HFFc6 (cell line): ENCODE measurements around the gene UFD1. TPM values are rescaled to one million over a fixed set of nuclear protein-coding genes. Genes with fewer than 3 reads are reported as not detected.

Source experiments
- DNase-seq: peaks from one replicate; pipeline ENCODE4 v3.0.0-alpha.2; 2018
- H3K27ac Mint-ChIP-seq: 2 replicates; pipeline ENCODE4 v1.8.0; 2020; ENCODE audit warnings: mild to moderate bottlenecking, mixed read lengths
- H3K27me3 Mint-ChIP-seq: 2 replicates; pipeline ENCODE4 v1.8.0; 2021; ENCODE audit warnings: mild to moderate bottlenecking, moderate library complexity, mixed read lengths; ENCODE audit not compliant: insufficient read depth
- H3K36me3 Mint-ChIP-seq: 2 replicates; pipeline ENCODE4 v1.8.0; 2021; ENCODE audit warnings: low read depth, mixed read lengths
- H3K4me1 Mint-ChIP-seq: 2 replicates; pipeline ENCODE4 v1.8.0; 2020; ENCODE audit warnings: low read depth, mixed read lengths
- H3K4me3 Mint-ChIP-seq: 2 replicates; pipeline ENCODE4 v1.8.0; 2020; ENCODE audit warnings: mild to moderate bottlenecking, moderate library complexity, mixed read lengths
- H3K9me3 Mint-ChIP-seq: 2 replicates; pipeline ENCODE4 v1.8.0; 2020; ENCODE audit warnings: mild to moderate bottlenecking, mixed read lengths
- CTCF ChIP-seq: fragments of 200-600 bp; sonication (generic); IDR thresholded peaks from 2 replicates; pipeline ENCODE4 v1.5.0; 2021; ENCODE audit warnings: antibody characterized with exemption, mild to moderate bottlenecking
- total RNA-seq, 6 experiments: library from RNA; stranded (reverse); fragmentation: NEBNext Ultra II Directional; extraction: Animal tissue kit (Norgen Biotek cat#: 25700); gene quantifications; 2 replicates in 1 of 6; 3 replicates in 5 of 6; pipeline ENCODE4 v1.2.3, GENCODE V29; 2021

The UFD1 gene
- total RNA-seq, 6 experiments from 2014 or later, result 94.9 to 134 (median 113) TPM

GRCh38 chr22:19498154-19498865 is 19.3 kb upstream of the UFD1 start:
- Mint-ChIP-seq H3K4me1 (peaks cover 15% of the 10 kb centered on the region), H3K36me3 (peaks cover 4% of the 10 kb centered on the region), H3K9me3 (no peaks in the 10 kb centered on the region), H3K4me3 (no peak overlapping the region), H3K27me3 (no peaks in the 10 kb centered on the region; the same call in 1 of the 2 replicates), H3K27ac (no peak overlapping the region)
- DNase-seq, result no peak
- TF ChIP-seq CTCF, result no peak

- peak overlapping the region; percentile 94 for H3K27ac Mint-ChIP-seq
- H3K4me3 Mint-ChIP-seq, result no peak overlapping the region
- H3K27me3 Mint-ChIP-seq, result no peaks in the 10 kb centered on the region; the same call in 1 of the 2 replicates
- H3K36me3 Mint-ChIP-seq, result peaks cover 4% of the 10 kb centered on the region
- DNase-seq, result peak; percentile 87
- no peaks in the 10 kb centered on the region for H3K9me3 Mint-ChIP-seq
- H3K4me1 Mint-ChIP-seq, result peaks cover 15% of the 10 kb centered on the region
- TF ChIP-seq CTCF, result no peak
Observed at GRCh38 chr22:19497245-19497644, 18.3 kb upstream of the UFD1 start.

- Mint-ChIP-seq H3K27ac (no peak overlapping the region), H3K27me3 (peaks cover 2% of the 10 kb centered on the region; the same call in 1 of the 2 replicates), H3K9me3 (no peaks in the 10 kb centered on the region), H3K36me3 (peaks cover 4% of the 10 kb centered on the region), H3K4me1 (peaks cover 15% of the 10 kb centered on the region), H3K4me3 (no peak overlapping the region)
- TF ChIP-seq CTCF, result no peak
- no peak for DNase-seq
Observed at GRCh38 chr22:19496324-19496630, 17.3 kb upstream of the UFD1 start.

- peak; percentile 69 for TF ChIP-seq CTCF
- DNase-seq, result peak; percentile 23
Observed at GRCh38 chr22:19495562-19496323, 16.8 kb upstream of the UFD1 start.

GRCh38 chr22:19494676-19495173 is 15.7 kb upstream of the UFD1 start:
- H3K4me1 Mint-ChIP-seq, result peaks cover 15% of the 10 kb centered on the region
- no peak overlapping the region for H3K27ac Mint-ChIP-seq
- no peaks in the 10 kb centered on the region for H3K9me3 Mint-ChIP-seq
- peaks cover 2% of the 10 kb centered on the region; the same call in 1 of the 2 replicates for H3K27me3 Mint-ChIP-seq
- no peak for TF ChIP-seq CTCF
- peaks cover 4% of the 10 kb centered on the region for H3K36me3 Mint-ChIP-seq
- no peak overlapping the region for H3K4me3 Mint-ChIP-seq
- DNase-seq, result no peak

More at GRCh38 chr22:19495562-19496323, 16.8 kb upstream of the UFD1 start:
- Mint-ChIP-seq H3K27ac (peak overlapping the region; percentile 53; the same call in 1 of the 2 replicates), H3K36me3 (peaks cover 4% of the 10 kb centered on the region), H3K4me3 (no peak overlapping the region), H3K4me1 (peaks cover 15% of the 10 kb centered on the region), H3K27me3 (peaks cover 2% of the 10 kb centered on the region; the same call in 1 of the 2 replicates), H3K9me3 (no peaks in the 10 kb centered on the region)
